RKO (cell line): Measurements from ENCODE around the gene HCRTR1.

Experiments
- DNase-seq: peaks from one replicate; pipeline ENCODE4 v3.0.0-alpha.2; 2016; ENCODE audit warnings: low spot score

The HCRTR1 gene

GRCh38 chr1:31617218-31617915 is at the start of gene HCRTR1:
TSS of gene HCRTR1 (plus strand) at chr1:31617689. CDS start at chr1:31619193, 1,504 bp downstream.
- DNase-seq = no peak

- no peak for DNase-seq
Observed at GRCh38 chr1:31567956-31568570, 49.4 kb upstream of the HCRTR1 start.

GRCh38 chr1:31568895-31569595 is 48.4 kb upstream of the HCRTR1 start:
- no peak for DNase-seq

GRCh38 chr1:31569596-31570173 is 47.8 kb upstream of the HCRTR1 start:
- DNase-seq = no peak

GRCh38 chr1:31570228-31570627 is 47.3 kb upstream of the HCRTR1 start:
- DNase-seq = no peak

- DNase-seq = no peak
Observed at GRCh38 chr1:31570906-31571305, 46.6 kb upstream of the HCRTR1 start.

GRCh38 chr1:31571340-31572295 is 45.9 kb upstream of the HCRTR1 start:
- no peak for DNase-seq

- no peak for DNase-seq
Observed at GRCh38 chr1:31572323-31573104, 45.0 kb upstream of the HCRTR1 start.

- DNase-seq = no peak
Observed at GRCh38 chr1:31573261-31573660, 44.2 kb upstream of the HCRTR1 start.

- no peak for DNase-seq
Observed at GRCh38 chr1:31574749-31575368, 42.6 kb upstream of the HCRTR1 start.

- DNase-seq = no peak
Observed at GRCh38 chr1:31575369-31576140, 41.9 kb upstream of the HCRTR1 start.

- no peak for DNase-seq
Observed at GRCh38 chr1:31576201-31576669, 41.3 kb upstream of the HCRTR1 start, which contains the start of gene TINAGL1. TSS of gene TINAGL1 (plus strand) at chr1:31576515. CDS start at chr1:31577149, 634 bp downstream.

- DNase-seq = no peak
Observed at GRCh38 chr1:31576743-31577455, 40.6 kb upstream of the HCRTR1 start.

GRCh38 chr1:31577515-31578192 is 39.8 kb upstream of the HCRTR1 start:
- DNase-seq = no peak

GRCh38 chr1:31579374-31579773 is 38.1 kb upstream of the HCRTR1 start:
- DNase-seq = no peak

- no peak for DNase-seq
Observed at GRCh38 chr1:31580513-31580870, 37.0 kb upstream of the HCRTR1 start.

- no peak for DNase-seq
Observed at GRCh38 chr1:31580891-31581603, 36.4 kb upstream of the HCRTR1 start.
